ENCODE measurements around the gene CROCC2.

Gene CROCC2

DNA sequence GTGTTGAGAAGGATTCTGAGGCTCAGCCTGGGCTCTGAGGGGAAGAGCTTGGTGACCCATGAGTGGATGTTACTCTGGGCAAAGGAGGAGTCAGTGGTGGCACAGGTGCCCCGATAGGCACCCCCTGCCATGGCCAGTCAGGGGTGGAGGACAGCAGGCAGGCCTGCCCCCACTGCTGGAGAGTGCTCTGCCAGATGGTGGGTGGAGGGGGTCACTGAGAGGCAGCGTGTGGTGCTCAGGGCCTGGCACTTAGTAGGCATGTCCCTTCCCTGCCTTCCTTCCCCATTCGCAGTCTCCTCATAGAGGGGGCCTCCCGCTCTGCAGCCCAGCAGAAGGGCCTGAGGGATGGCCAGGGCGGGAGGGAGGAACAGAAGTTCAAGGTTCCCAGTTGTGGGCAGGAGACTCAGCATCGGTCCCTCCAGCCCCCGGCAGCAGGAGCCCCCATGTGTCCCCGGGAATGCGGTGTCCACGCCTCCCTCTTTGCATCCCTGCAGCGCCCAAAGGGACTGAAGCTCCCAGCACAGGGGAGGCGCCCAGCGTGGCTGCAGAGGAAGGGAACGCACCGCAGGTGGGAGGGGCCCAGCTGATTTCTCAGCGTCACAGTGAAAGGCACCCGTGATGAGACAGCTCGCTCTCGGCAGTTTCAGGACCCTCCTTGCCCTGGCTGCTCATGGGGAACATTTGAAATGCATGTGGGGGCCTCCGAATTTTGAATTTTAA, 86.6 kb downstream of the CROCC2 start:
- DNase-seq, result no peak

- DNase-seq, result no peak
These were observed 87.5 kb downstream of the CROCC2 start for GRCh38 chr2:240993446-240994170.

DNA sequence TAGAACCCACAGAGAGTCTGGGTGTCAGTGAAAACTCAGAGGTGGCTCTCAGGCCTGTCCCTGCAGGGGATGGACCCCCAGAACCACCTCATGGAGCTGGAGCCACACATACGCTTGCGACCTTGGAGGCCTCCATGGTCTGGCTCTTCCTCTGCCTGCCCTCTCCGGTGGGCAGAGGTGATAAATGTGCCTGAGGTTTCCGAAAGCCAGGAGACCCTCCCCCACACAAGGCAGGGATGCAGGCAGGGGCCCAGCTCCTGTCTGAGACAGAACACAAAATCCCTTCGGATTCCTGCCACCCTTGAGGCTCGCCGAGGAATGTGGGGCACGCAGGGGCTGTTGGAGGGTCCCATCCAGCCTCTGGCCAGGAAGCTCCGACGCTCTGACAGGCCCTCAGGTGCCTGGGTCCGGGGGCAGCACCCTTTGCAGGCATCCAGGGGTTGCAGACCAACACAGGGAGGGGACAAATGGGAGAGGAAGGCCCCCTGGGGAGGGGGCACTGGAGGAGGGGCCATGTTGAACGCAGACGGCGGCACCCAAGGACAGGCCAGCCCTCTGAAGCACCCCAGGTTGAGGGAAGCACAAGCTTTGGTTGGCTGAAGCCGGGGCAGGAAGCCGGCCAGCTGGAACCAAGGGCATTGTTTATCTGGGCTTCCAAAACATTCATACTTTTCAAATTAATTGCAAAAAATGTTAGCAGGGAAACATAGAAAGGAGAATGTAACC, 88.2 kb downstream of the CROCC2 start:
- DNase-seq, result no peak

DNA sequence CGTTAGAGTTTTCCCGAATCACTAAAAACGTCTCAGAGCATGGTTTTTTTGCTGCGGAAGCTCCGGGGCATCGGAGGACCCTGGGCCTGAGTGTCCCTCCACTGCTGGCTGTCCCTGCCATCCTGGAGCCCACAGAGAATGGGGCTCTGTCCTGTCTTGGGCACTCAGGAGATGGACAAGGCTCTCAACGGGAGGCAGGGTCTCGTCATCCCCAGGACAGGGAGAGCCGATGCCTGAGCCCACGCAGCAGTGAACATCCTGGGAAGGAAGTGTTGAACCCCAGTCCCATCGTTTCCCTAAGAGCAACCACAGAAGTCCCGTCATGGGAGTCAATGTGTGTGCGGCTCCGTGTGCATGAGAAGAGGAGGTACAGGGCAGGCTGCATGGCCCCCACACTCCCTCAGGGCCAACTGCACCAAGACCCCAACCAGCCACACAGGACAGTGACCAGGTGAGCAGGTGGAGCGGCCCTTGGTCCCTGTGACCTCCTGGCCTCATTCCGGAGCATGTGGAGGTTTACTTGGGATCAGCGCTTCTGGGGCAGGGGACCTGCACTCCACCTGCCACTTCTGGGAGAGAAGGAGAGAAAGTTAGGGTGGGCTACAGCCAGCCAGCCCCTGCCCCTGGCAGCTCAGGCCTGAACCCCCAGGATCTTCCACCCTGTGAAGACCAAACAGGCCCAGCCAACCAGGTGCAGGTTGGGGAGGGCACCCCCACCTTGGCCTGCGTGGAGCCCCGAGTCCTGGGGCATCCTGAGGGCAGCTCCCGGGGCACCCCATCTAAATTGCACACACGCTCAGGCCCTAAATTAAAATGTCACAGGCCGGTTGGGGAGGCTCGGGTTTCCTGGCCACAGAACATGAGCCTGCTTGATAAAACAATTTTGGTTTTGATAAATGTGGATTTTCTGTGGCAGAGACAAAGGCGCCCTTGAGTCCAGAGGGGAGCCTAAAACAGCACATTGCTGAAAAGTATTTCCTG, 89.2 kb downstream of the CROCC2 start:
- DNase-seq, result no peak

GRCh38 chr2:240996161-240996833, 90.2 kb downstream of the CROCC2 start:
- no peak for DNase-seq

DNA sequence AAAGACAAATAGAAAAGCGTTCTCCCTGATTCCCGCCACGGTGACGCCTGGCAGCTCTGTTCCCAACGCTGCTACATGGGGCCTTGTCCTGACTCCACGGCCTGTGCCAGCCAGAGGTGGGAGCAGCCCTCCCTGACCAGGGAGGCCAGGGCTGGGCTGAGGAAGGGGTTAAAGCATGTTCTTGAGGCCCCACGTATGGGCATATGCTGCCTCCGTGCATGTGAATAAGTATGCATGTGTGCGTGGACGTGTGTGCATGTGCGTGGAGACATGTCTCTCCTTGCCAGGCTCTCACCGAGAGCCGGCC, 90.7 kb downstream of the CROCC2 start:
- no peak for DNase-seq

GRCh38 chr2:240997141-240997855, 91.2 kb downstream of the CROCC2 start:
- no peak for DNase-seq

- peak; percentile 71 for DNase-seq
These were observed 91.9 kb downstream of the CROCC2 start, which contains the start of gene SNED1 for GRCh38 chr2:240997856-240998705. SNED1 (plus strand) TSS chr2:240998618; CDS start chr2:240998838, 220 bp downstream.

GRCh38 chr2:240998706-240998994, 92.5 kb downstream of the CROCC2 start:
- no peak for DNase-seq

DNA sequence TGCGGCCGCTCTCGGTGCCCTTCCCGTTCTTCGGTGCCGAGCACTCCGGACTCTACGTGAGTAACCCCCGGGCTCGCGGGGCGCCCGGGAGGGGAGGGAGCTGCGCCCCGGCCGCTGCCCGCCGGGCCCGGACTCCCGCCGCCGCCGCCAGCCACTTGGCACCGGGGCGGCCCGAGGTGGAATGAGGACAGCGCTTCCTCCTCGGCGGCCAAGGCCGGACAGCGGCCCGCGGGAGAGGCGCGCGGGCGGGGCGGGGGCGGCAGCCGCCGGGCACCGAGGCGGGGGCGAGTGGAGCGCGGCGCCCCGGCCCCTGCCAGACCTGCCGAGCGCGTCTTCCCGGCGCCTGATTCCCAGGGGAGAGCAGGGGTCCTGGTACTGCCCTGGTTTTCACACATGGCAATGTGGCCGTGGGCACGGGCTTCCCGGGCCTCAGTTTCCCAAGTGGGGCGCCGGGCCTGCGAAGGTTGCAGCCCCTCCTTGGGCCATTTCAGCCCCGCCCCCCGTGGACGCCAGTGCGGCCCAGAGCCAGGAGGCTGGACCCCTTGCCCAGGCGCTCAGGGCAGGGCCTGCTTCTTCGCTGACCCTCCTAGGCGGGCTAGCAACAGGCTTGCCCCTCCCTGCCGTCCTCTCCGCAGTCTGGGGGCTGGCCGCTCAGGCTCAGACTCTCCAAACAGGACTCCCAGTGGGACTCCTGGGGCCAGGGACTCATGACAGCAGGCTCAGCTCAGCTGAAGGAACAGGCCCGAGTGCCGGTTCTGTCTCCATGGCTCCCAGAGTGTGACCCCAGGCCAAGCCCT, 93.1 kb downstream of the CROCC2 start:
- no peak for DNase-seq

GRCh38 chr2:240999873-241000541, 93.9 kb downstream of the CROCC2 start:
- no peak for DNase-seq

DNA sequence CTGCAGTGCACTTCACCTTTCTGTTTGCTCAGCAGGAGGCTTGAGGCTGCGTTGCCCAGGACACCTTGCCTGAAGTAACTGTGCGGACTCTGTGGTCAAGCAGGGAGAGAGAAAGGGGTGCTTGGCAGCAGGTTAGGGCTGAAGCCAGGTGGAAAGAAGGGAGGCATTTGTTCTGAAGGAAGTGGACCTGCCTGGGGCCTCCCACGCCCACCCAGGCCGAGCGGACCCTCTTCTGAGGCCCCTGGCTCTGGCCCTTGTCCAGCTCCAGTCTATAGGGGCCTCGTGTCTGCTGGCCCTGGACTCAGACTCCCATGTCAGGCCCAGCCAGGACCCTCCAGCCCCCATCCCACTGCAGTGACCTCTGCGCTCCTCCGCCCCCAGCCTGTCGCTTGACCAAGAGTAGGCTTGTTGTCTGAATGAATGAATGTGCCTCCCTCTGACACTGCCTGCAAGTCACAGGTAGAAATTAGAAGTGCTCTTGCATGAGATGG, 94.7 kb downstream of the CROCC2 start:
- DNase-seq, result peak; percentile 6

DNA sequence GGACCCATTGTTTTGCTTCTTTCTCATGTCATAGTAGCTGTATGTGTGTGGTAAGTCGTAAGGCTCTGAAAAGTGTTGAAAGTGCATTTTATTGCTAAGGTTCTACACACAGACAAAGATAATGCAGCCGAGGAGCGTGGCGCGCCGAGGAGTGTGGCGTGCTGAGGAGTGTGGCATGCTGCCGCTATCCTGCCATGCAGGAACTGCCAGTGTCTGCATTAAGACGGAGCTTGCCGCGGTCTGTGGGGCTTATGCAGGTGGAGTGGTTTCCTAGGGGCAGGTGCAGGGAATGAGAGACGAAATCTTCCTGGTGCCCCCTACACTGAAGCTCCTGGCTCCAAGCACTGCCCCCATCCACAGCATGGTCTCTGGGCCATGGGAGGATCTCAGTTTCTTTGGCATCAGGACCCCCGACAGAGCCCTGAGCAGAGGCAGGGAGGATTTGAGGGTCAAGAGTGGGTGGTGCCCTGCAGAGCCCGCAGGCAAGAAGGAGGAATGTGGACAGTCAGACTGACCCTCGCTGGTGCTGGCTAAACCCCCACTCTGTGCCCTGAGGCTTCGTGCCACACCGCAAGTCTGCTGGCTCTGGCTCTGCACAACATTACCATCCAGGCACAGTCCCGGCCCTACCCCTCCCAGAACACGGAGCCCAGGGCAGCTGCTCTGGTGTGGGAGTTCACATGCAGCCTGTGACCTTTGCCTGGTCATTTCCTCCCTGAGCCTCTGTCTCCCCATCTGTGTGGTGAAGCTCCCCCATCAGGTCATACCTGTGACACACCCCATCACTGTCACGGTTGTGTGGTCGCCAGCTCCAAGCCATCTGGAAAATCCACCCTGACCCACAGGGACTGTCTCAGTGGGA, 95.5 kb downstream of the CROCC2 start:
- DNase-seq, result no peak

GRCh38 chr2:241002275-241003046, 96.3 kb downstream of the CROCC2 start:
- DNase-seq, result no peak

DNA sequence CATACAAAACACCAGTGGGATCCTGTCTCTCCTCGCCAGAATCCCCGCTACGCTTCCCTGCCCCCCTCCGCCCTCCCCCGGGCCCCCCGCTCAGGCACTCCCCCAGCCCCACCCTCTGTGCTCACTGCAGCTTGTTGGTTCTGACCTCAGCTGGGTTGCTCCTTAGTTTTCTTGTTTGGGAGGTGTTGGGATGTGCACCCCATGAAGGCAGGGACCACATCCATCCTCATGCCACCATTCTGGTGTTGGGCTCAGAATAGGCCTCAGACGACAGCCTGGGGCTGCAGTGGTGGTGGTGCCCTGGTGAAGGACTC, 96.9 kb downstream of the CROCC2 start:
- no peak for DNase-seq

- no peak for DNase-seq
These were observed 97.2 kb downstream of the CROCC2 start for GRCh38 chr2:241003369-241003768.

DNA sequence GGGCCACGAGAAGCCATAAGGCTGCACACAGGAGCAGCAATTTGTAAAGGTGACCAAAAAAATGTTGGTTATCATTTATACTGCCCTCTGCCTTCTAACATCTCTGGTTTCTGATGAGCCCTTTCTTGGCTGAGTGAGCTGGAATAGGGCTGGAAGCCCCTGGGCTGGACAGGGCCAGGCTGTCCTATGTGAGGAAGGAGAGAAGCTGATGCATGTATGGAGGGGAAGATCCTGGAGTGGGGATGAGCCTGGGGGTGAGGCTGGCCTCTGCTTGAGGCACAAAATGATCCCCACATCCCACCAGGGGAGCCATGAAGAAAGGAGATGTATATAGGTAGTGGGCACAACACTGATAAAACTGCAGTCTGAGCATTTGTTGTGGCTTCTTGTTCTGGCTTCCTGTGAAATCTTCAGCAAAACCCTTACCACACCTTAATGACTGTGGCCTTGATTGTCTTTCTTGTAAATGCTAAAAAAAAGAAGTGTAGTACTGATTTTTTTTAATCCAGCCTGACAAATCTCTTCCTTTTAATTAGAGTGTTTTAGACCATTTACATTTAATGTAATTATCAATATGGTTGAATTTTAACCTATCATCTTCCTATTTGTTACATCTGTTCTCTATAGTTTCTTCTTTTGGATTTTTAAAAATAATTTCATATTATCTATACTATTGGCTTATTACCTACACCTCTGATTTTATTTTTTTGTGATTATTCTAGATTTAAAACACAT, 97.9 kb downstream of the CROCC2 start:
- no peak for DNase-seq

All from NCI-H345 (cell line).